HL-60 (cell line): ENCODE results near the gene ADD2.

Source experiments
- DNase-seq, 2 experiments: peaks; one replicate each; pipeline ENCODE4 v3.0.0-alpha.2; 2010 to 2020; ENCODE audit warnings: low read depth in 1 of 2, low spot score in 1 of 2
- H3K27ac ChIP-seq: fragments of 250-450 bp; sonication (Bioruptor Pico); replicated peaks from 2 replicates; pipeline ENCODE4 v1.5.1; 2020; ENCODE audit warnings: mild to moderate bottlenecking, moderate library complexity
- H3K27me3 ChIP-seq: fragments of 250-450 bp; sonication (Bioruptor Pico); 2 replicates; pipeline ENCODE4 v1.5.1; 2021; ENCODE audit warnings: mild to moderate bottlenecking, moderate library complexity; ENCODE audit not compliant: insufficient read depth, poor library complexity, severe bottlenecking
- H3K4me3 ChIP-seq: replicated peaks from 2 replicates; pipeline ENCODE4 v1.5.1; 2011; ENCODE audit warnings: mild to moderate bottlenecking, control low read depth, low read length; ENCODE audit not compliant: insufficient read depth
- GABPA ChIP-seq: IDR thresholded peaks from 2 replicates; pipeline ENCODE4 v1.6.1; 2012; ENCODE audit warnings: low read depth
- POLR2AphosphoS5 ChIP-seq: IDR thresholded peaks from 2 replicates; pipeline ENCODE4 v1.6.1; 2012; ENCODE audit warnings: low read depth
- SPI1 ChIP-seq: IDR thresholded peaks from 2 replicates; pipeline ENCODE4 v1.6.1; 2012; ENCODE audit warnings: low read depth, mild to moderate bottlenecking, borderline replicate concordance
- TF ChIP-seq, protein P1 (sequence below): IDR thresholded peaks from one replicate; pipeline ENCODE4 v1.5.1; 2011; ENCODE audit warnings: low read length, control low read depth, inconsistent platforms; ENCODE audit not compliant: insufficient read depth
- TF ChIP-seq, protein P2 (sequence below): IDR thresholded peaks from 2 replicates; pipeline ENCODE4 v1.6.1; 2012; ENCODE audit warnings: low read depth; ENCODE audit not compliant: insufficient replicate concordance

The ADD2 gene

GRCh38 chr2:70691497-70692140, 76.4 kb downstream of the ADD2 start:
- Histone ChIP-seq H3K27me3 (no peaks in the 10 kb centered on the region), H3K27ac (no peak overlapping the region), H3K4me3 (no peak overlapping the region)
- TF ChIP-seq POLR2AphosphoS5 = no peak
- TF ChIP-seq, protein P1, sequence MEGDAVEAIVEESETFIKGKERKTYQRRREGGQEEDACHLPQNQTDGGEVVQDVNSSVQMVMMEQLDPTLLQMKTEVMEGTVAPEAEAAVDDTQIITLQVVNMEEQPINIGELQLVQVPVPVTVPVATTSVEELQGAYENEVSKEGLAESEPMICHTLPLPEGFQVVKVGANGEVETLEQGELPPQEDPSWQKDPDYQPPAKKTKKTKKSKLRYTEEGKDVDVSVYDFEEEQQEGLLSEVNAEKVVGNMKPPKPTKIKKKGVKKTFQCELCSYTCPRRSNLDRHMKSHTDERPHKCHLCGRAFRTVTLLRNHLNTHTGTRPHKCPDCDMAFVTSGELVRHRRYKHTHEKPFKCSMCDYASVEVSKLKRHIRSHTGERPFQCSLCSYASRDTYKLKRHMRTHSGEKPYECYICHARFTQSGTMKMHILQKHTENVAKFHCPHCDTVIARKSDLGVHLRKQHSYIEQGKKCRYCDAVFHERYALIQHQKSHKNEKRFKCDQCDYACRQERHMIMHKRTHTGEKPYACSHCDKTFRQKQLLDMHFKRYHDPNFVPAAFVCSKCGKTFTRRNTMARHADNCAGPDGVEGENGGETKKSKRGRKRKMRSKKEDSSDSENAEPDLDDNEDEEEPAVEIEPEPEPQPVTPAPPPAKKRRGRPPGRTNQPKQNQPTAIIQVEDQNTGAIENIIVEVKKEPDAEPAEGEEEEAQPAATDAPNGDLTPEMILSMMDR = no peak
- TF ChIP-seq, protein P2, sequence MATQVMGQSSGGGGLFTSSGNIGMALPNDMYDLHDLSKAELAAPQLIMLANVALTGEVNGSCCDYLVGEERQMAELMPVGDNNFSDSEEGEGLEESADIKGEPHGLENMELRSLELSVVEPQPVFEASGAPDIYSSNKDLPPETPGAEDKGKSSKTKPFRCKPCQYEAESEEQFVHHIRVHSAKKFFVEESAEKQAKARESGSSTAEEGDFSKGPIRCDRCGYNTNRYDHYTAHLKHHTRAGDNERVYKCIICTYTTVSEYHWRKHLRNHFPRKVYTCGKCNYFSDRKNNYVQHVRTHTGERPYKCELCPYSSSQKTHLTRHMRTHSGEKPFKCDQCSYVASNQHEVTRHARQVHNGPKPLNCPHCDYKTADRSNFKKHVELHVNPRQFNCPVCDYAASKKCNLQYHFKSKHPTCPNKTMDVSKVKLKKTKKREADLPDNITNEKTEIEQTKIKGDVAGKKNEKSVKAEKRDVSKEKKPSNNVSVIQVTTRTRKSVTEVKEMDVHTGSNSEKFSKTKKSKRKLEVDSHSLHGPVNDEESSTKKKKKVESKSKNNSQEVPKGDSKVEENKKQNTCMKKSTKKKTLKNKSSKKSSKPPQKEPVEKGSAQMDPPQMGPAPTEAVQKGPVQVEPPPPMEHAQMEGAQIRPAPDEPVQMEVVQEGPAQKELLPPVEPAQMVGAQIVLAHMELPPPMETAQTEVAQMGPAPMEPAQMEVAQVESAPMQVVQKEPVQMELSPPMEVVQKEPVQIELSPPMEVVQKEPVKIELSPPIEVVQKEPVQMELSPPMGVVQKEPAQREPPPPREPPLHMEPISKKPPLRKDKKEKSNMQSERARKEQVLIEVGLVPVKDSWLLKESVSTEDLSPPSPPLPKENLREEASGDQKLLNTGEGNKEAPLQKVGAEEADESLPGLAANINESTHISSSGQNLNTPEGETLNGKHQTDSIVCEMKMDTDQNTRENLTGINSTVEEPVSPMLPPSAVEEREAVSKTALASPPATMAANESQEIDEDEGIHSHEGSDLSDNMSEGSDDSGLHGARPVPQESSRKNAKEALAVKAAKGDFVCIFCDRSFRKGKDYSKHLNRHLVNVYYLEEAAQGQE = no peak
- DNase-seq = no peak

GRCh38 chr2:70690846-70691245, 77.2 kb downstream of the ADD2 start:
- DNase-seq = no peak
- TF ChIP-seq GABPA (no peak), POLR2AphosphoS5 (no peak), SPI1 (no peak)
- TF ChIP-seq, protein P2 = no peak
- TF ChIP-seq, protein P1 = no peak
- no peaks in the 10 kb centered on the region for H3K27me3 ChIP-seq
- no peak overlapping the region for H3K4me3 ChIP-seq
- no peak overlapping the region for H3K27ac ChIP-seq

DNA sequence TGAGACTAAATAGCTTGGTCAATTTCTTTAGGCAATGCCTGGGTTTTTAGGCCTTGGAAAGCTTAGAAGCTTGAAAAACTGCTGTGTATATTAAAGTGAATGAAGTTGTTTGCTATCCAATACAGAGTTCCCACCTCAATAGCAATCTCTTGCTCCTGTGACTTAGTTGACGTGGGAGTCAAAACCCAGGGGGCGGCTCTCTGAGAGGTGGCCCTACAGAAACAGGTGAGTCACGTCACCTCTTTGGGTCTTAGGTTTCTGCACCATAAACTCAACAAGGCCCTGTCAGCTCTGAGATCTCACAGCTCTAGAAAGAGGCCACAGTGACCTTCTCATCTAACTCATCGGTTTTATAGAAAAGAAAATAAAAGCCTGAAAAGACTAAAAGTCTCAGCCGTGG, 79.6 kb downstream of the ADD2 start:
- DNase-seq = no peak
- TF ChIP-seq, protein P2 = no peak
- TF ChIP-seq, protein P1 = no peak
- no peak for TF ChIP-seq POLR2AphosphoS5
- no peak overlapping the region for H3K4me3 ChIP-seq
- no peaks in the 10 kb centered on the region for H3K27me3 ChIP-seq
- no peak overlapping the region for H3K27ac ChIP-seq
